GM12872 (cell line): ENCODE data around the gene AKAP4.

Experiments used
- CTCF ChIP-seq: IDR thresholded peaks from 3 replicates; pipeline ENCODE4 v1.5.1; 2011; ENCODE audit warnings: low read depth, mild to moderate bottlenecking, low read length, moderate library complexity; ENCODE audit not compliant: insufficient read depth

The AKAP4 gene

DNA sequence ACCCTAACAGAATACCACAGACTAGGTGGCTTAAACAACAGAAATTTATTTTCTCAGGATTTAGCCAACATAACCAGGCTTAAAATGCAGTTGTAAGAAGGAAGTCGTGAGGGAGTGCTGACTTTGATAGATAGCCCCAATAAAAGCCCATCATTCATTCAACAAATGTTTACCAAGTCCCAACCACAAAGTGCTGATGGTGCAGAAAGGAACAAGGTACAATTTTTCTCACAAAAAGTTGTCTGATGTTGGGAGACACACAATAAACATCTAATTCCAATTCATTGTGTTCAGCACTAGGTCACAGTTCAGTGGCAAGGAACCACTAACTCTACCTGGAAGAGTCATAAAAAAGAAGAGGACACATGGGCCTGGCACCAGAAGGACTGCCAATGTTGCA lies 42.2 kb downstream of the AKAP4 start:
- no peak for TF ChIP-seq CTCF

DNA sequence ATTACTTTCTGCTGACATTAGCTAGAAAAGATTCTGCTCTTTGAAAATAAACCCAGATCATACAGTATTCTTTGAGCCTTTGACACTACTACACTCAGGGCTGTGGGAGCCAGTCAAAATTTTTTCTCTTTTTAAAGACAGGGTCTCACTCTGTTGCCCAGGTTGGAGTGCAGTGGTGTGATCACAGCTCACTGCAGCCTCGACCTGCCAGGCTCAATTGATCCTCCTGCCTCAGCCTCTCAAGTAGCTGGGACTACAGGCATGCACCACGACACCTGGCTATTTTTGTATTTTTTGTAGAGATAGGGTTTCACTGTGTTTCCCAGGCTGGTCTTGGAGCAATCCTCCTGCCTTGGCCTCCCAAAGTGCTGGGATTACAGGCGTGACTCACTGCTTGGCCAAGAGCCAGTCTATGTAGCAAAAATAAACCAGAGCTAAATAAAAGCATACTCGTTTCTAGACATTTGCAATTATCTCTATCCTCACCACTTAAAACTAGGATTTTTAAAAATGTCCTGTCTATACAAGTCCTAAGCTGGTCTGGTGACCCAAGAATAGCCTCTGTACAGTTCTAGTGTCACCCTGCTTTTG lies 43.2 kb downstream of the AKAP4 start:
- TF ChIP-seq CTCF, result no peak

- TF ChIP-seq CTCF, result no peak
Observed at GRCh38 chrX:50154429-50154828, 46.4 kb downstream of the AKAP4 start.

DNA sequence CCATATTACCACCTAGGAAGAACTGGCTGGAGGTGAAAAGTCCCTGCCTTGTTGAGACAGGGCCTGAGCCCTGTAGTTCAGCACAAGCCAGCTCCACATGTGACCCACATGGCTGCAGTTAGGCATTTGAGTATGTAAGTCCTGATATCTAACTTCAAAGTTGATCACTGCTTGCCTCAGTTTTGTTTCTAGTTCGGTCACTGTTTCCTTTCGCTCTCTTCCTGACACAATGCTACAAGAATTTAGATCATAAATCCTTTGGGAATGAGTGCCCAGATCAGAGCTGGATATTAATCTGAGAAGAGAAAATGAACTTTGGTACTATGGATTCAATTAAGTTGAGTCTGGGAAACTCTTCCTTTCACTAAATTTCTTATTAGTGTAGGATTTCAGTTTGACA lies 48.4 kb downstream of the AKAP4 start:
- no peak for TF ChIP-seq CTCF

DNA sequence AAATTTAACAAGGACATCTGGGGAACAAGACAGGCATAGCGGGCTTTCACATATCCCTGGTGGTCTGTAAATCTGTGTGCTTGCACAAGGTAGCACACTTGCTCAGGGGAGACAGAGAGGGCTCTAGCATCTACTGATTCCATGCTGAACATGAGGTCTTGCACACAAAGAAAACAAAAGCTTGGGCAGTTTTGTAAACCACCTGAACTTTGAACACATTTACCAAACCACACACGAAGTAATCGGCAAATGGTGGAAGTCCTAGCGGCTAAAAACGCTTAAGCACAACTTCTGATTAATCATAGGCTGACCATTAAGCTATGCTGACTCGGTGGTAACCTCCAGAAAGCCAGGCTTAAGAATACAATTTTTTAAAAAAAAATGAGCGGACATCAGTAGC lies 52.8 kb downstream of the AKAP4 start:
- no peak for TF ChIP-seq CTCF
